Kidney (tissue), 14 donors: ENCODE measurements around the gene TRPC4. TPM values are rescaled to one million over a fixed set of nuclear protein-coding genes. Genes with fewer than 3 reads are reported as not detected.

Source experiments
- DNase-seq, 5 donors: peaks; one replicate each; pipeline ENCODE4 v3.0.0-alpha.2; 2013 to 2020
- FAIRE-seq: peaks from 2 replicates; lab custom pipeline; 2012; peaks lifted over from hg19 to GRCh38; lab: Jason Lieb, UNC
- H3K27ac ChIP-seq, 2 donors: one replicate each; pipeline ENCODE4 v1.7.0; 2013; ENCODE audit warnings: low read depth in 2 of 2, low read length in 2 of 2, inconsistent platforms in 1 of 2
- H3K27me3 ChIP-seq: one replicate; pipeline ENCODE4 v1.7.1; 2013; ENCODE audit warnings: low read length, inconsistent platforms; ENCODE audit not compliant: control insufficient read depth, insufficient read depth
- H3K36me3 ChIP-seq, 3 donors: one replicate each; pipeline versions ENCODE4 v1.7.0 to v1.7.1; 2013; ENCODE audit warnings: low read length in 3 of 3, control low read depth in 1 of 3, inconsistent platforms in 1 of 3; ENCODE audit not compliant: insufficient read depth in 3 of 3, control insufficient read depth in 2 of 3
- H3K4me1 ChIP-seq, 3 donors: one replicate each; pipeline versions ENCODE4 v1.7.0 to v1.7.1; 2013; ENCODE audit warnings: low read length in 3 of 3, inconsistent platforms in 1 of 3, low read depth in 1 of 3; ENCODE audit not compliant: control insufficient read depth in 2 of 3, insufficient read depth in 2 of 3
- H3K4me3 ChIP-seq, 3 donors: one replicate each; pipeline versions ENCODE4 v1.7.0 to v1.8.1; 2013; ENCODE audit warnings: low read length in 3 of 3, control low read depth in 1 of 3, inconsistent platforms in 1 of 3
- H3K9ac ChIP-seq, 3 donors: one replicate each; pipeline versions ENCODE4 v1.7.0 to v1.7.1; 2013; ENCODE audit warnings: low read length in 3 of 3, control low read depth in 1 of 3, inconsistent platforms in 1 of 3
- H3K9me3 ChIP-seq, 3 donors: one replicate each; pipeline versions ENCODE4 v1.7.0 to v1.7.1; 2013; ENCODE audit warnings: low read length in 3 of 3, control low read depth in 1 of 3, inconsistent platforms in 1 of 3; ENCODE audit not compliant: control insufficient read depth in 2 of 3, insufficient read depth in 1 of 3
- CTCF ChIP-seq: IDR thresholded peaks from 3 replicates; pipeline ENCODE4 v1.5.1; 2012; ENCODE audit warnings: mild to moderate bottlenecking, moderate library complexity, borderline replicate concordance; ENCODE audit not compliant: insufficient read depth; ENCODE audit errors: extremely low read depth
- intact Hi-C: fragments of 100-400 bp; cut with DNase I; formaldehyde crosslinking; loops from one replicate; pipeline ENCODE4 v1.11.1; 2022
- polyA plus RNA-seq: library from polyadenylated mRNA; stranded (reverse); fragments of 350-450 nt; fragmentation: Illumina TruSeq; extraction: RNeasy Lipid Tissue Mini Kit (QIAGEN cat#74804); gene quantifications from one replicate; pipeline ENCODE4 v1.2.3, GENCODE V29; 2014; ENCODE audit warnings: low read depth, low replicate concordance; ENCODE audit not compliant: insufficient read depth
- total RNA-seq: library from RNA; stranded (reverse); fragmentation: NEBNext Ultra II Directional; extraction: Animal tissue kit (Norgen Biotek cat#: 25700); gene quantifications from one replicate; pipeline ENCODE4 v1.2.1, GENCODE V29; 2021
- donor health status: control.
- donor health status: control.
- donor health status: control.
- donor health status: control.
- donor health status: control.
- donor health status: DM: yes; HTN: yes; CAD: no.
- donor health status: Normal renal cell carcinoma (clear cell type).

TRPC4 gene
- total and polyA plus RNA-seq, 2 donors from 2014 or later = 0.62 to 2.9 TPM

GRCh38 chr13:37747071-37747612, 122.4 kb downstream of the TRPC4 start:
- H3K27me3 ChIP-seq = no peaks in the 10 kb centered on the region
- H3K36me3 ChIP-seq = no peaks in the 10 kb centered on the region
- no peak for FAIRE-seq
- H3K9ac ChIP-seq = no peak overlapping the region
- no peak overlapping the region for H3K27ac ChIP-seq
- H3K4me3 ChIP-seq = no peak overlapping the region
- no peaks in the 10 kb centered on the region for H3K9me3 ChIP-seq
- DNase-seq = no peak
- intact Hi-C loops = no loop called here
- no peaks in the 10 kb centered on the region for H3K4me1 ChIP-seq
- TF ChIP-seq CTCF = no peak

- no peaks in the 10 kb centered on the region for H3K9me3 ChIP-seq
- H3K4me3 ChIP-seq = no peak overlapping the region
- intact Hi-C loops = no loop called here
- no peaks in the 10 kb centered on the region for H3K4me1 ChIP-seq
- no peak for TF ChIP-seq CTCF
- no peak overlapping the region for H3K27ac ChIP-seq
- H3K9ac ChIP-seq = no peak overlapping the region
- H3K27me3 ChIP-seq = no peaks in the 10 kb centered on the region
- FAIRE-seq = no peak
- DNase-seq = no peak
- H3K36me3 ChIP-seq = no peaks in the 10 kb centered on the region
Measured at GRCh38 chr13:37741536-37741935, 128.0 kb downstream of the TRPC4 start.

GRCh38 chr13:37736045-37736444, 133.5 kb downstream of the TRPC4 start:
- Histone ChIP-seq H3K27me3 (no peaks in the 10 kb centered on the region), H3K4me1 (no peaks in the 10 kb centered on the region), H3K9me3 (no peaks in the 10 kb centered on the region), H3K9ac (no peak overlapping the region), H3K36me3 (no peaks in the 10 kb centered on the region), H3K4me3 (no peak overlapping the region), H3K27ac (no peak overlapping the region)
- TF ChIP-seq CTCF = no peak
- no peak for FAIRE-seq
- intact Hi-C loops = no loop called here
- peak in 4 of 5 donors; percentile 21 to 56 (median 38) for DNase-seq

- Histone ChIP-seq H3K4me1 (no peaks in the 10 kb centered on the region), H3K9me3 (no peaks in the 10 kb centered on the region), H3K4me3 (no peak overlapping the region), H3K27me3 (no peaks in the 10 kb centered on the region), H3K9ac (no peak overlapping the region), H3K36me3 (no peaks in the 10 kb centered on the region), H3K27ac (no peak overlapping the region)
- TF ChIP-seq CTCF = no peak
- no peak for DNase-seq
- FAIRE-seq = no peak
- intact Hi-C loops = no loop called here
Measured at GRCh38 chr13:37735293-37735692, 134.3 kb downstream of the TRPC4 start.
